Effector CD4-positive, alpha-beta T cell (primary cell): ENCODE measurements around the gene CMTR1.
"Not testable (repeated sequence)": the region's sequence is repeated elsewhere in the genome, so short reads cannot be mapped to it uniquely, and the experiment has no call there.

Experiments
- DNase-seq: peaks from one replicate; pipeline ENCODE4 v3.0.0-alpha.2; 2020

The CMTR1 gene

GRCh38 chr6:37492991-37493660 lies 60.1 kb downstream of the CMTR1 start:
- DNase-seq, result no peak

- no peak for DNase-seq
These were observed 60.6 kb downstream of the CMTR1 start for GRCh38 chr6:37493661-37493995.

- DNase-seq, result no peak
These were observed 62.4 kb downstream of the CMTR1 start for GRCh38 chr6:37495244-37495934.

- DNase-seq, result no peak
These were observed 64.2 kb downstream of the CMTR1 start for GRCh38 chr6:37496951-37497885.

- DNase-seq, result peak; percentile 95
These were observed 66.6 kb downstream of the CMTR1 start, which contains the start of gene CCDC167 for GRCh38 chr6:37499433-37500293. Gene CCDC167 (minus strand): TSS chr6:37499893. CDS start chr6:37499863, 30 bp downstream.

GRCh38 chr6:37500294-37500608 lies 67.2 kb downstream of the CMTR1 start:
- DNase-seq, result no peak

GRCh38 chr6:37500904-37501303 lies 67.9 kb downstream of the CMTR1 start:
- not testable (repeated sequence) for DNase-seq

GRCh38 chr6:37501632-37502491 lies 68.8 kb downstream of the CMTR1 start:
- DNase-seq, result peak; percentile 25

GRCh38 chr6:37502703-37503291 lies 69.8 kb downstream of the CMTR1 start:
- DNase-seq, result peak; percentile 74

GRCh38 chr6:37503309-37503965 lies 70.4 kb downstream of the CMTR1 start:
- DNase-seq, result peak; percentile 14

GRCh38 chr6:37504024-37504423 lies 71.0 kb downstream of the CMTR1 start:
- no peak for DNase-seq

- DNase-seq, result no peak
These were observed 73.5 kb downstream of the CMTR1 start for GRCh38 chr6:37506479-37506878.

- no peak for DNase-seq
These were observed 74.1 kb downstream of the CMTR1 start for GRCh38 chr6:37507077-37507476.

- peak; percentile 33 for DNase-seq
These were observed 74.8 kb downstream of the CMTR1 start for GRCh38 chr6:37507690-37508421.

GRCh38 chr6:37511201-37511600 lies 78.2 kb downstream of the CMTR1 start:
- no peak for DNase-seq

- no peak for DNase-seq
These were observed 78.9 kb downstream of the CMTR1 start for GRCh38 chr6:37511910-37512399.

- DNase-seq, result no peak
These were observed 79.5 kb downstream of the CMTR1 start for GRCh38 chr6:37512400-37513011.

- DNase-seq, result no peak
These were observed 80.1 kb downstream of the CMTR1 start for GRCh38 chr6:37513155-37513554.

- no peak for DNase-seq
These were observed 80.6 kb downstream of the CMTR1 start for GRCh38 chr6:37513576-37513975.
